ENCODE measurements around the gene FANCG. TPM values are rescaled to one million over a fixed set of nuclear protein-coding genes. Genes with fewer than 3 reads are reported as not detected.
A peak's percentile ranks its signal among the peaks of the same experiment; 100 is the strongest.

FANCG gene
- polyA plus RNA-seq, 1 donor = 25.9 TPM

DNA sequence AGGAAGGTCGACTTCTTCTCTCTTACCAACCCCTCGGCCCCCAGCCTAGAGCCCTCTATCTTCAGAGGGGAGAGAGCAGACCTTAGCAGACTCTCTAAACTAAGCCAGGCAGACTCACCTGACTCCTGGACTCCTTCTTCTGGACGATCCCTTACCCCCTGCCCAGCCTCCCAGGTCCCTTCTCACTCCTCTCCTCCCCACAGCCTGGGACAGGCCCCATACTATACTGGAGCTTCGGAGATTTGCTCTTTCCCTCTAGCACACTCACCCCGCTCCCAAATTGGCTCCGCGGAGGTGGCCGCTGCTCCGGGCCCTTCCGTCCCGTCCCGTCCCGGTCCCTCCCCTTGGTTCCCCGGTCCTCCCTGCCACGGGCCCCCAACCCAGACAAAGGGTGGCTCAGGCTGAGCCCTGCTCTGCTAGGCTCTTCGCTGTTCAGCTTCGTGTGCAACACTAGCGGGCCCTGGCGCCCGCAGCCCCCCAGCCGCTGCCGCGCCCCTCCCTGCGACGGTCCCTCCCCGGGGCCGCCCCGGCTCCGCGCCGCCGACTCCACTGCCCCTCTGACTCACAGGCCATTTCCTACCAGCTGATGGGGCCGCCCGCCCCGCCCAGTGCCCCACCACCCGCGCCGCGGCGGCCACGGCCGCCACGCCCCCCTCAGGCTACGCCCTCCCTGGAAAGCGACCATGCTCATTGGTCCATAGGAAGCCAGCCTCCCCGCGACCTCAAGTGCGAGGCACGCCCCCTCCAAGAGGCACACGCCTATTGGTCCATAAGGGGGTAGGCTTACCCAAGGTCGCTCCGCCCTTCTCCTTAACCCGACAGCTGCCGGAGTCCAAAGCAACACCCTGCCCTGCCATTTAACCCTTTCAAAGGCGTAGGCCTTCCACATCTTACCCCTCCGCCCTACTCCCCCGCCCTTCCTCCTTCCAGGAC lies 31.5 kb upstream of the FANCG start:
- peaks cover 29% of the 10 kb centered on the region for H3K4me1 ChIP-seq (ENCODE audit: control insufficient read depth, insufficient read depth, low read length)

DNA sequence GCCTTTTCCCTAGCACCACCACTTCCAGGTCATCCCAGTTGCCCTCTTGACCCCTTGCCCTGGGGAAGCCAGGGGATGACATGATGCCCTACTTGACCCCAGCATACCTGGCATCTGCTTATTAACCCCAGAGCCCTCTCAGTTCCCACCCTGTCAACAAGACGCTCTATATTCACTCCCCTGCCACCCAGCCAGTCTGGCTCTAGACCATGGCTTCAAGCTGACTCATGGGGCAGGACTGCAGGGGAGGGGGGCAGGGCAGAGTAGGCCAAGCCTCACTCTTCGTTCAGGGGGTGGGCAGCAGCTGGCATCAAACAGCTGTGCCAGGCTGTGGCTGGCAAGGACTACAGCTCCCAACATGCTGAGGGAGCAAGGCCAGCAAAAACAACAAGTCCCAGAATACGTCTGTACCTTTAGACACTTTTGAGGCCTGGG lies 30.6 kb upstream of the FANCG start:
- Histone ChIP-seq H3K27ac (ENCODE audit: low read length) (no peak overlapping the region), H3K4me3 (ENCODE audit: low read length) (no peak overlapping the region), H3K36me3 (ENCODE audit: control insufficient read depth, insufficient read depth, low read length) (peaks cover 29% of the 10 kb centered on the region), H3K4me1 (ENCODE audit: control insufficient read depth, insufficient read depth, low read length) (peaks cover 29% of the 10 kb centered on the region), H3K9me3 (ENCODE audit: control insufficient read depth, low read depth, low read length) (no peaks in the 10 kb centered on the region), H3K27me3 (ENCODE audit: control insufficient read depth, insufficient read depth, low read length) (no peaks in the 10 kb centered on the region)
- no peak for DNase-seq
- WGBS (ENCODE audit: insufficient coverage, low lambda C conversion rate) = no CpG with 5 or more reads among the region's 3 CpGs

More for the DNA sequence above, 31.5 kb upstream of the FANCG start:
- no peaks in the 10 kb centered on the region for H3K27me3 ChIP-seq (ENCODE audit: control insufficient read depth, insufficient read depth, low read length)
- H3K4me3 ChIP-seq (ENCODE audit: low read length) = peak overlapping the region; percentile 92
- peaks cover 20% of the 10 kb centered on the region for H3K36me3 ChIP-seq (ENCODE audit: control insufficient read depth, insufficient read depth, low read length)
- H3K9me3 ChIP-seq (ENCODE audit: control insufficient read depth, low read depth, low read length) = no peaks in the 10 kb centered on the region
- WGBS (ENCODE audit: insufficient coverage, low lambda C conversion rate) = no CpG with 5 or more reads among the region's 57 CpGs
- peak overlapping the region; percentile 81 for H3K27ac ChIP-seq (ENCODE audit: low read length)
- DNase-seq = peak; percentile 98 to 99

DNA sequence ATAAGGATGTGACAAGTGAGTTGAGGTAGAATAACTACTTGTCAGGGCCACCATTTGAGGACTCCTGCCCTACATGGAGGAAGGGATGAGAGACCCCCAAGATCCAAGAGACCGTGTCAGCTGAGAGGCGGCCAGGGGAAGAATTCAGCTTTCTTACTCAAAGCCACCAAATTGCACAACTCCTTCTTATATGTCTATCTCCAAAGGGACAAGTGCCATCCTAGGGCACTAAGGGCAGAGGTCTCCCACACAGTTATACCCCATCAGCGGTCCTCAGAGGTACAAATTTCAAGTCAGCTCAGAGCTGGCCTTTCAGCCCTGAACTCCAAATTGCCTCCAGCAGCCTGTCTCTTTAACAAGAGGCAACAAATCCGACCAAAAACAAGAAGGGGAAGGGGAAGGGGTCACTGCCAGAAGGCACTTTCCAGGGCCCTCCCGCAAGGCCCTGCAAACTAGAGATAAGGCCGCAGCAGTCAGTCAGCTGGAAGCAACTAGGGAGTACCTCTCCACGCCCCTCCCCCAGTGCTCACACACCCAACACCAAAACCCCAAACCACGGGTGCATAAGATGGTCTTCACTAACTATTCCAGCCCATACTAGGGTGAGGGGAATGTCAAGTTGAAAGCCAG lies 29.3 kb upstream of the FANCG start:
- WGBS (ENCODE audit: insufficient coverage, low lambda C conversion rate) = no CpG with 5 or more reads among the region's 8 CpGs
- no peak for DNase-seq
- Histone ChIP-seq H3K27me3 (ENCODE audit: control insufficient read depth, insufficient read depth, low read length) (no peaks in the 10 kb centered on the region), H3K4me3 (ENCODE audit: low read length) (no peak overlapping the region), H3K27ac (ENCODE audit: low read length) (no peak overlapping the region), H3K36me3 (ENCODE audit: control insufficient read depth, insufficient read depth, low read length) (peaks cover 39% of the 10 kb centered on the region), H3K4me1 (ENCODE audit: control insufficient read depth, insufficient read depth, low read length) (peaks cover 20% of the 10 kb centered on the region), H3K9me3 (ENCODE audit: control insufficient read depth, low read depth, low read length) (no peaks in the 10 kb centered on the region)

DNA sequence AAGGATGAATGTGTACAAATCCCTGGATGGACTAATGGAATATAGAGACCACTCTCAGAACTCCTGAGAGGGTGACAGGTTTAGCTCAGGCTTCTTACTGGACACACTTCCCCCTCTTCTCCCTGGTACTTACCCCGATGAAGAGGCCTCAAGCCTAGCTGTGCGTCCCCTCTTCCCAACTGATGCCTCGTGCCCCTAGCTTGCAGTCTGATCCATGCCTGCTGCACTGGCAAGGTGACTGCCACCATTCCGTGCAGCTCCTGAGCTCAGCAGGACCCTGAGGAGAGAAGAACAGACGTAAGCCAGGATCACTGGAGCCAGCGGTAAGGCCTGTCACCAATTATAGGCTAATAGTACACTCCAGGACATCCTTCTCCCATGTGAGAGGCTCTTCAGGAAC lies 28.7 kb upstream of the FANCG start:
- DNase-seq = no peak
- 100% methylated on average over 1 of the region's 6 CpGs for WGBS (ENCODE audit: insufficient coverage, low lambda C conversion rate)
- Histone ChIP-seq H3K27me3 (ENCODE audit: control insufficient read depth, insufficient read depth, low read length) (no peaks in the 10 kb centered on the region), H3K4me1 (ENCODE audit: control insufficient read depth, insufficient read depth, low read length) (peaks cover 19% of the 10 kb centered on the region), H3K9me3 (ENCODE audit: control insufficient read depth, low read depth, low read length) (no peaks in the 10 kb centered on the region), H3K27ac (ENCODE audit: low read length) (no peak overlapping the region), H3K36me3 (ENCODE audit: control insufficient read depth, insufficient read depth, low read length) (peaks cover 39% of the 10 kb centered on the region), H3K4me3 (ENCODE audit: low read length) (no peak overlapping the region)

DNA sequence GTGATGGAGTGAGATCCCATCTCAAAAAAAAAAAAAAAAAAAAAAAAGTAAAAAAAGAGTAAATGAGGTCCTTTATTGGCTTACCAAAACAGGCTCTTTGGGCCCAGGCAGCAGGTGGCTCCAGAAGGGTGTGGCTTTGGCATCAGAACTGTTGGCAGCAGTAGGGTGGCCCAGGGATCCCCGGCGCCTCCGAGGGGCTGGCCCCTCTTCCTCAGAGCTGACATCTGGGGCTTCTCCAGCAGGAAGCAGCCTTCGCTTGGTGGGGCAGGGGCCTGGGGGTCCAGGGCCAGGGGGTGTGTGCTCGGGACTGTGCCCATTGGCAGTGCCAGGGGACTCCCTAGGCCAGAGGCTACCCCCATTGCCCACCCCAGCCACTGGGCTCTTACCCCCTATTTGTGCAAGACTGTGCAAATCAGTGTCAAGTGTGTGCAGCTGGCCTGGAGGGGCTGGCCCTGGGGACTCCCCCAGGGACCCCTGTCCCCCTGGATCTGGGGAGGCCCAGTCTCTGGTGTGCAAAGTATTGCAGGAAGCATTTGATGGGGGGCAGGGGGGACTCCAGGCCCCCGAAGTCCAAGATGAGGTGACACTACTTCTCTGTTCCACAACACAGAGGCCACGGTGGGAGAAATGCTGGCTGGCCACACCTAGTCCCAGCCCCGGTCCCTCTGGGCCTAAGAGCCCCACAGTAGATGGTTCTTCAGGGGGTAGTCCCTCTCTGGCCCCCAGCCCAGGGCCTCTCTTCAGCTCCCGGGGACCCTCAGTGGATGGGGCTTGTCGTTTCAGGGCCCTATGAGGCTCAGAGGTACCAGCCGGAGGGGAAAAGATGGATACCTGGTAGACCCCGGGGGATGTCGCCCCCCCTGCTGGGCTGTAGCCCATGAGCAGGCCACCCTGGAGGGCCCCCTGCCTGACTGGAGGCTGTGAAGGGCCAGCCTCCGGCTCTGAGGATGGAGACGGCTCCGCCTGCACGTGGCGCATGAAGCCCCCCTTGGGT lies 27.9 kb upstream of the FANCG start:
- WGBS (ENCODE audit: insufficient coverage, low lambda C conversion rate) = no CpG with 5 or more reads among the region's 18 CpGs
- Histone ChIP-seq H3K36me3 (ENCODE audit: control insufficient read depth, insufficient read depth, low read length) (peaks cover 39% of the 10 kb centered on the region), H3K4me1 (ENCODE audit: control insufficient read depth, insufficient read depth, low read length) (peaks cover 20% of the 10 kb centered on the region), H3K4me3 (ENCODE audit: low read length) (no peak overlapping the region), H3K27ac (ENCODE audit: low read length) (no peak overlapping the region), H3K9me3 (ENCODE audit: control insufficient read depth, low read depth, low read length) (no peaks in the 10 kb centered on the region), H3K27me3 (ENCODE audit: control insufficient read depth, insufficient read depth, low read length) (no peaks in the 10 kb centered on the region)
- no peak for DNase-seq

DNA sequence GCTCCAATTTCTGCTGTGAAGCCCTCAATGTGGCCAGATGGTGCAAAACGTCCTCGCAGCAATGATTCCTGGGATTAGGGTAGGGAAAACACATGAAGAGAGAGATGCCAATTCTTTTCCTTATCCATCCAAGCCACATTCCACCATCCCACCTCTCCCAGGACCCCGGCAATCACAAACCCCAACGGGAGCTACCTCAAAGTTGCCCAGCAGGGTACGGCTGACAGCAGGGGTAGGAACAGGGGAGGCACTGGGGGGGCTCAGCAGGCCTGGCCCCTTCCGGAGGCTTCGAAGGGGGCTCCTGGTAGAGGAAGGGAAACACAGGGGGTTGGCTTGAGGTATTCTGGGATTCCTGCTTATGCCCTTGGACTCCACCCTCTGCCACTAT lies 26.6 kb upstream of the FANCG start:
- DNase-seq = no peak
- Histone ChIP-seq H3K36me3 (ENCODE audit: control insufficient read depth, insufficient read depth, low read length) (peaks cover 44% of the 10 kb centered on the region), H3K4me3 (ENCODE audit: low read length) (no peak overlapping the region), H3K27me3 (ENCODE audit: control insufficient read depth, insufficient read depth, low read length) (no peaks in the 10 kb centered on the region), H3K27ac (ENCODE audit: low read length) (no peak overlapping the region), H3K4me1 (ENCODE audit: control insufficient read depth, insufficient read depth, low read length) (peaks cover 23% of the 10 kb centered on the region), H3K9me3 (ENCODE audit: control insufficient read depth, low read depth, low read length) (no peaks in the 10 kb centered on the region)
- WGBS (ENCODE audit: insufficient coverage, low lambda C conversion rate) = no CpG with 5 or more reads among the region's 7 CpGs

DNA sequence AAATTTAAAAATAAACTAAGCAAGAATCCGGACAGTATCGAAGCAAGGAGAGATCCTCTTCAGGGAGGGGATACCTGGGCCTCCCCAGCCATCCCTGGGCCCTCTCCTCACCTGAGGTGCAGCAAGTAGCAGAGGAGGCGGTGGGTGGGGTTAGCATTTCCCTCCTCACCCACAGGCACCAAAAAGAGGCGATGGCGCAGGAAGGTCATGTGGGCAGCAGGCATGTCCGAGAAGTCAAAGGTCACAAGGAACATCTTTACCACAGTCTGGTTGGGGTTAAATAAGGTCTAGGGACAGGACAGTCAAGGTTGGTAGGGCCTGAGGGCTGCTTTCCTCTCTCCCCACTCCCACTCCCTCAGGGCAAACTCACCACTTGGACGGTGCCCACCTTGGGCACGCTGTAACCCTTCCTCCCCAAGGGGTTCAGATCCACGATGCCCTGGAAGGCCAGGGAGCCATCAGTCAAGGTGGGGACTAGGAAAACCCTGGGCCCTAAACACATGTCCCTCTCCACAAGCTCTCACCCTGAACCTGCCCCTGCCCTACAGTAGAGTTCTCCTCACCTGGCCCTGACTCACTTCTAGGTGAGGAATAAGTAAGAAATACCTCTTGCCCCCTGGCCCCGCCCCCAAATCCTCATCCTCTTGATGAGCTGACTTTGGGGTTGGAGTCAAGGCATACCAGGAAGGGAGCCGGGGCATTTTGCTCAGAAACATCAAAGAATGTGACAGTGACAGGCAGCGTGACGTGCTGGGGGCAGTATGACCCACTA lies 26.0 kb upstream of the FANCG start:
- Histone ChIP-seq H3K4me1 (ENCODE audit: control insufficient read depth, insufficient read depth, low read length) (peaks cover 23% of the 10 kb centered on the region), H3K9me3 (ENCODE audit: control insufficient read depth, low read depth, low read length) (no peaks in the 10 kb centered on the region), H3K4me3 (ENCODE audit: low read length) (no peak overlapping the region), H3K27ac (ENCODE audit: low read length) (no peak overlapping the region), H3K27me3 (ENCODE audit: control insufficient read depth, insufficient read depth, low read length) (no peaks in the 10 kb centered on the region), H3K36me3 (ENCODE audit: control insufficient read depth, insufficient read depth, low read length) (peaks cover 50% of the 10 kb centered on the region)
- no peak for DNase-seq
- 100% methylated on average over 1 of the region's 13 CpGs for WGBS (ENCODE audit: insufficient coverage, low lambda C conversion rate)

DNA sequence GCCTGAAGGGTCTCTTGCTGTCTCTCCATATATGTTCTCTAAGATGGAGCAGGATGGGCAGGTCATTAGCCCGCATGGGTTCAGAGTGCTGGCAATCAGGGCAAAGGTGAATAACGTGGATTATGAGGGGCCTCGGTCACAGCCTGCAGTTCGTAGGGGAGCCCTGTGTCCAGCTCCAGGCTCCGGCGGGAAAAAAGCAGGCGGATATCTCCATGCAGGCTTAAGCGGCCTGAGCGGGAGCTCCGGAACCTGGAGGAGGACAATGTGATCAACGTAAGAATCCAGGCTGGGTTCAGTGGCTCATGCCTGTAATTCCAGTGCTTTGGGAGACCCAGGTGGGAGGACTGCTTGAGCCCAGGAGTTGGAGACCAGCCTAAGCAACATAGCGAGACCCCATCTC lies 25.4 kb upstream of the FANCG start:
- DNase-seq = no peak
- Histone ChIP-seq H3K27me3 (ENCODE audit: control insufficient read depth, insufficient read depth, low read length) (no peaks in the 10 kb centered on the region), H3K27ac (ENCODE audit: low read length) (no peak overlapping the region), H3K4me3 (ENCODE audit: low read length) (no peak overlapping the region), H3K36me3 (ENCODE audit: control insufficient read depth, insufficient read depth, low read length) (peaks cover 56% of the 10 kb centered on the region), H3K4me1 (ENCODE audit: control insufficient read depth, insufficient read depth, low read length) (peaks cover 17% of the 10 kb centered on the region), H3K9me3 (ENCODE audit: control insufficient read depth, low read depth, low read length) (no peaks in the 10 kb centered on the region)
- WGBS (ENCODE audit: insufficient coverage, low lambda C conversion rate) = no CpG with 5 or more reads among the region's 12 CpGs

DNA sequence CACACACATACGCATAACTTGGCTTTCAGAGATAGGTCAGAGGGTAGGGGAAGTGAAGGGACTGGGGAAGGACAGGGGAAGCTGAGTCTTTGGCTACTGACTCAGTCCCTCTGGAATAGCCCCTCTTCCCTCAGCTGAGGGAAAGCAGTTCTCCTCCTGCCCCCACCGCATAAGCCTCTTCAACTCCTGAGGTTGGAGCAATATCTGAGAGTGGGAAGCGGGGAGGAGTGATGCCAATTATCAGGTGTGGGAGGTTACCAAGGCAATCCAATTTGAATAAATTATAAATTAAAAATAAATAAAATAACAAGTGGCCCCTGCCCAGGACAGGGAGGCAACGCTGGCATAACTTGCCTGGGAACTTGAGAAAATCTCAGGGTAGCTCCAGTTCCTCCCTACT lies 24.8 kb upstream of the FANCG start:
- H3K4me3 ChIP-seq (ENCODE audit: low read length) = no peak overlapping the region
- H3K27me3 ChIP-seq (ENCODE audit: control insufficient read depth, insufficient read depth, low read length) = no peaks in the 10 kb centered on the region
- peaks cover 60% of the 10 kb centered on the region for H3K36me3 ChIP-seq (ENCODE audit: control insufficient read depth, insufficient read depth, low read length)
- no peak overlapping the region for H3K27ac ChIP-seq (ENCODE audit: low read length)
- WGBS (ENCODE audit: insufficient coverage, low lambda C conversion rate) = no CpG with 5 or more reads among the region's 4 CpGs
- DNase-seq = no peak
- peaks cover 17% of the 10 kb centered on the region for H3K4me1 ChIP-seq (ENCODE audit: control insufficient read depth, insufficient read depth, low read length)
- H3K9me3 ChIP-seq (ENCODE audit: control insufficient read depth, low read depth, low read length) = no peaks in the 10 kb centered on the region
